Mesothelial cell of epicardium (in vitro differentiated cells): Measurements from ENCODE around the gene WDFY3. TPM values are rescaled to one million over a fixed set of nuclear protein-coding genes. Genes with fewer than 3 reads are reported as not detected.

ENCODE experiments used
- DNase-seq, 2 experiments: peaks; one replicate each; pipeline ENCODE4 v3.0.0; 2021; ENCODE audit warnings: low spot score in 2 of 2; ENCODE audit not compliant: unreplicated experiment in 2 of 2
- H3K27ac Mint-ChIP-seq: 2 replicates; pipeline ENCODE4 v1.8.0; 2021; ENCODE audit warnings: mixed read lengths
- H3K27me3 Mint-ChIP-seq: 2 replicates; pipeline ENCODE4 v1.8.0; 2021; ENCODE audit warnings: low read depth, mixed read lengths
- H3K36me3 Mint-ChIP-seq: 2 replicates; pipeline ENCODE4 v1.8.0; 2021; ENCODE audit warnings: mixed read lengths
- H3K4me1 Mint-ChIP-seq: 2 replicates; pipeline ENCODE4 v1.8.0; 2021; ENCODE audit warnings: mixed read lengths
- H3K4me3 Mint-ChIP-seq: 2 replicates; pipeline ENCODE4 v1.8.0; 2021; ENCODE audit warnings: mild to moderate bottlenecking, moderate library complexity, mixed read lengths
- H3K9me3 Mint-ChIP-seq: 2 replicates; pipeline ENCODE4 v1.8.0; 2021; ENCODE audit warnings: mixed read lengths
- CTCF ChIP-seq: fragments of 200-600 bp; sonication (generic); IDR thresholded peaks from one replicate; pipeline ENCODE4 v1.5.0; 2021; ENCODE audit warnings: antibody characterized with exemption; ENCODE audit not compliant: unreplicated experiment
- total RNA-seq: library from RNA; stranded (reverse); gene quantifications from 3 replicates; pipeline ENCODE4 v1.2.1, GENCODE V29; 2021

The WDFY3 gene
- total RNA-seq, 1 donor from 2014 or later: 115 TPM

- TF ChIP-seq CTCF: no peak
- H3K4me3 Mint-ChIP-seq: no peak overlapping the region
- H3K36me3 Mint-ChIP-seq: peaks cover 35% of the 10 kb centered on the region
- peaks cover 33% of the 10 kb centered on the region for H3K9me3 Mint-ChIP-seq
- H3K27me3 Mint-ChIP-seq: no peaks in the 10 kb centered on the region
- DNase-seq: no peak
- H3K27ac Mint-ChIP-seq: no peak overlapping the region
- H3K4me1 Mint-ChIP-seq: peaks cover 22% of the 10 kb centered on the region
These were observed 25.5 kb downstream of the WDFY3 start for GRCh38 chr4:84940960-84941359.

- TF ChIP-seq CTCF: no peak
- Mint-ChIP-seq H3K36me3 (peaks cover 31% of the 10 kb centered on the region), H3K4me1 (peaks cover 22% of the 10 kb centered on the region), H3K27ac (peak overlapping the region; percentile 64), H3K27me3 (no peaks in the 10 kb centered on the region), H3K9me3 (peaks cover 35% of the 10 kb centered on the region), H3K4me3 (no peak overlapping the region)
- DNase-seq: no peak
These were observed 27.4 kb downstream of the WDFY3 start for GRCh38 chr4:84939113-84939512.

DNA sequence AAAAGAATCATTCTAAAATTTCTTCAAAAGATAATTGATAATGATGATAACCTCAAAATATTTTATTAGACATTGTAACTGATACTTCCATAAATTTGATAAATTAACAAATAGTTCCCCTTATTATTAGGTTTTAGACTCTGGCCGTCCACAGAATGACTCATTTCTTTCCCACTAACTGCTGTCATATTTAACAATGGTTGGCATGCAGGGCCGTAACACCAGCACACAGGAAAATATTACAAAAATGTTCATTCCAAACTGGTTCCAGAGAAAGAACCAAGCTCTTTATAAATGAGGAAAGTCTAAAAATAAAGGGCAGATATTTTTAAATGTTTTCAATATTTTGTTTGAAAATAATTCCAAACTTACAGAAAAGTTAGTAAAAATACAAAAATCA lies 28.2 kb downstream of the WDFY3 start:
- DNase-seq: no peak
- peaks cover 27% of the 10 kb centered on the region for H3K36me3 Mint-ChIP-seq
- peaks cover 22% of the 10 kb centered on the region for H3K4me1 Mint-ChIP-seq
- H3K9me3 Mint-ChIP-seq: peaks cover 36% of the 10 kb centered on the region
- TF ChIP-seq CTCF: no peak
- peak overlapping the region; percentile 64 for H3K27ac Mint-ChIP-seq
- no peak overlapping the region for H3K4me3 Mint-ChIP-seq
- no peaks in the 10 kb centered on the region for H3K27me3 Mint-ChIP-seq

DNA sequence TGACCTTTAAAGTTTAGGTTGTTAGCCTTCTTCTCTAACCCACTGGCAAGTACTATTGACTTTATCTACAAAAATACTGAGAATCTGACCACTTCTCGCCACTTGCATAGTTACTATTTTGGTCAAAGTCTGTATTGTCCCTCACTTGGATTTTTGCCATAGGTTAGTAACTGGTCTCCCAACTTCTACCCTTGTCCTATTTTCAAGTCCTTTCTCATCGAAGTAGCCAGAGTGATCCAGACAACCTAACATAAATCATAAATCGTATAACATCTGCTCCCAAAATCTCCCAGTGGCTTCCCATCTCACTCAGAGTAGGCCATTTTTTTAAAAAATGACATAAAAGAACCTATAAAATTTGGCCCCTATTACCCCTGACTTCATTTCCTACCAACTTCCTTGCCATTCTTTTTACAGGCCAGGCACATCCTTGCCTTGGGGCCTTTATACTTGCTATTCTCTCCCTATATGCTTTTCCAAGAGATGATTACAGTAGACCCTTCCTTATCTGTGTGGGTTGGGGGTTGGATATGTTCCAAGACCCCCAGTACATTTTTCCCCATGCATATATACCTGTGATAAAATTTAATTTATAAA lies 29.0 kb downstream of the WDFY3 start:
- no peak overlapping the region for H3K4me3 Mint-ChIP-seq
- H3K36me3 Mint-ChIP-seq: peaks cover 20% of the 10 kb centered on the region
- H3K27me3 Mint-ChIP-seq: no peaks in the 10 kb centered on the region
- H3K27ac Mint-ChIP-seq: peak overlapping the region; percentile 11
- no peak for DNase-seq
- H3K9me3 Mint-ChIP-seq: peaks cover 28% of the 10 kb centered on the region
- no peak for TF ChIP-seq CTCF
- peaks cover 22% of the 10 kb centered on the region for H3K4me1 Mint-ChIP-seq

DNA sequence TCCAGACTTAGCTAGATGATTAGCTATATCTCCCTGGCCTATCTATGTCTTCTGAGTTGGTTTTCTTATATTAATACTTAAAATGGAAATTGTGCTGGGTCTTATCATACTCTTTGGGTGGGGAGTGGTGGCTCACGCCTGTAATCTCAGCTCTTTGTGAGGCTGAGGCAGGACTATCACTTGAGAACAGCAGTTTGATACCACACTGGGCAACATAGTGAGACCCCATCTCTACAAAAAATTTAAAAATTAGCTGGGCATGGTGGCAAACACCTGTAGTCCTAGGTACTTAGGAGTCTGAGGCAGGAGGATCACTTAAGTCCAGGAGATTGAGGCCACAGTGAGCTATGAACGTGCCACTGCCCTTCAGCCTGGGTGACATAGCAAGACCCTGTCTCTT lies 30.4 kb downstream of the WDFY3 start:
- H3K4me1 Mint-ChIP-seq: peaks cover 22% of the 10 kb centered on the region
- H3K9me3 Mint-ChIP-seq: peaks cover 19% of the 10 kb centered on the region
- no peak for TF ChIP-seq CTCF
- no peak for DNase-seq
- H3K4me3 Mint-ChIP-seq: no peak overlapping the region
- H3K36me3 Mint-ChIP-seq: peaks cover 11% of the 10 kb centered on the region
- H3K27me3 Mint-ChIP-seq: no peaks in the 10 kb centered on the region
- H3K27ac Mint-ChIP-seq: no peak overlapping the region

- Mint-ChIP-seq H3K4me1 (peaks cover 4% of the 10 kb centered on the region), H3K27ac (peak overlapping the region; percentile 45), H3K36me3 (peaks cover 21% of the 10 kb centered on the region), H3K27me3 (no peaks in the 10 kb centered on the region), H3K4me3 (no peak overlapping the region), H3K9me3 (peaks cover 10% of the 10 kb centered on the region)
- TF ChIP-seq CTCF: no peak
- no peak for DNase-seq
These were observed 34.0 kb downstream of the WDFY3 start for GRCh38 chr4:84932462-84932861.
